ENCODE data around the gene GADD45GIP1.
A peak's percentile ranks its signal among the peaks of the same experiment; 100 is the strongest.
"Not testable (repeated sequence)": the region's sequence is repeated elsewhere in the genome, so short reads cannot be mapped to it uniquely, and the experiment has no call there.

Gene GADD45GIP1

DNA sequence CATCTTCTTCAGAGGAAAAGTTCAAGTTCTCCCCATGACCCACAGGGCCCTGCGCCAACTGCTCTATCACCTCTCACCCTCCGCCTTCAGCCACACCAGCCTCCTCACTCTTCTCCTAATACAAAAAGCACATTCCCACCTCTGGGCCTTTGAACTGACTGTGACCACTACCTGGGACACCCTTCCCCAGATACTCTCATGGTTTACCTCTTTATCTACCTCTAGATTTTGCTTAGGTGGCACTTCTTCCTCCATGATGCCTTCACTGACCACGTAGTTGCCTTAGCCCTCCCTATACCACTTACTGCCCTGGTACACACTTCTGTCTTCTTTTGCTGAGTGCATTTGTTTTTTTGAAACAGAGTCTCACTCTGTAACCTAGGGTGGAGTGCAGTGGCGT is 34.1 kb downstream of the GADD45GIP1 start:
- H4K20me1 ChIP-seq (ENCODE audit: control insufficient read depth, insufficient read depth, low read depth, low read length): no peaks in the 10 kb centered on the region
- peaks cover 9% of the 10 kb centered on the region for H3K4me1 ChIP-seq (ENCODE audit: control insufficient read depth, low read length)
- H3K9me3 ChIP-seq (ENCODE audit: control insufficient read depth, insufficient read depth, low read length): no peaks in the 10 kb centered on the region
- peaks cover 14% of the 10 kb centered on the region for H3F3A ChIP-seq (ENCODE audit: control insufficient read depth, insufficient read depth)
- no peaks in the 10 kb centered on the region for H3K9me2 ChIP-seq (replicated peaks; ENCODE audit: control insufficient read depth, low read length)
- H3K4me2 ChIP-seq (ENCODE audit: low read length): no peak overlapping the region
- peaks cover 45% of the 10 kb centered on the region for H3K36me3 ChIP-seq (ENCODE audit: control insufficient read depth, low read length)
- H3K4me3 ChIP-seq (ENCODE audit: low read length): no peak overlapping the region
- no peaks in the 10 kb centered on the region for H3K79me2 ChIP-seq (ENCODE audit: control insufficient read depth, low read length)
- no peak for TF ChIP-seq EZH2phosphoT487 (IDR thresholded peaks at IDR 0.05; ENCODE audit: borderline replicate concordance, low read length)
- no peak for TF ChIP-seq CTCF (IDR thresholded peaks at IDR 0.05; ENCODE audit: low read depth, low read length, poor library complexity, severe bottlenecking)
- H3K27me3 ChIP-seq (ENCODE audit: control insufficient read depth, low read length): no peaks in the 10 kb centered on the region
- H3K27ac ChIP-seq (ENCODE audit: low read depth, low read length): no peak overlapping the region

DNA sequence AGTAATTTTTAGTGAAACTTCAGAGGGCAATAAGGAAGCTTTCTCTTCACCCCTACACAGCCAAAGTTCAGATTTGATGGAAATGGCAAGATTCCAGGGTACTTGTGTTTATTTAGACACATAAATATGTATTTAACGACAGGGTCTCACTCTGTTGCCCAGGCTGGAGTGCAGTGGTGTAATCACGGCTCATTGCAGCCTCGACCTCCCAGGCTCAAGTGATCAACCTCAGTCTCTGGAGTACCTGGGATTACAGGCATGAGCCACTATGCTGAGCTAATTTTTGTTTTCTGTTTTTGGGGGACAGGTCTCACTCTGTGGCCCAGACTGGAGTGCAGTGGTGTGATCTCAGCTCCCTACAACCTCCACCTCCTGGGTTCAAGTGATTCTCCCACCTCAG is 36.0 kb downstream of the GADD45GIP1 start:
- Histone ChIP-seq H3K4me1 (ENCODE audit: control insufficient read depth, low read length) (peaks cover 9% of the 10 kb centered on the region), H3K27me3 (ENCODE audit: control insufficient read depth, low read length) (no peaks in the 10 kb centered on the region), H3K79me2 (ENCODE audit: control insufficient read depth, low read length) (no peaks in the 10 kb centered on the region), H3K4me2 (ENCODE audit: low read length) (no peak overlapping the region), H4K20me1 (ENCODE audit: control insufficient read depth, insufficient read depth, low read depth, low read length) (no peaks in the 10 kb centered on the region), H3K4me3 (ENCODE audit: low read length) (no peak overlapping the region), H3K36me3 (ENCODE audit: control insufficient read depth, low read length) (peaks cover 34% of the 10 kb centered on the region), H3K9me2 (replicated peaks; ENCODE audit: control insufficient read depth, low read length) (no peaks in the 10 kb centered on the region), H3K9me3 (ENCODE audit: control insufficient read depth, insufficient read depth, low read length) (no peaks in the 10 kb centered on the region), H3K27ac (ENCODE audit: low read depth, low read length) (peak overlapping the region; percentile 33; the same call in 1 of the 2 replicates), H3F3A (ENCODE audit: control insufficient read depth, insufficient read depth) (peaks cover 14% of the 10 kb centered on the region)
- TF ChIP-seq CTCF (IDR thresholded peaks at IDR 0.05; ENCODE audit: low read depth, low read length, poor library complexity, severe bottlenecking): no peak
- no peak for TF ChIP-seq EZH2phosphoT487 (IDR thresholded peaks at IDR 0.05; ENCODE audit: borderline replicate concordance, low read length)

DNA sequence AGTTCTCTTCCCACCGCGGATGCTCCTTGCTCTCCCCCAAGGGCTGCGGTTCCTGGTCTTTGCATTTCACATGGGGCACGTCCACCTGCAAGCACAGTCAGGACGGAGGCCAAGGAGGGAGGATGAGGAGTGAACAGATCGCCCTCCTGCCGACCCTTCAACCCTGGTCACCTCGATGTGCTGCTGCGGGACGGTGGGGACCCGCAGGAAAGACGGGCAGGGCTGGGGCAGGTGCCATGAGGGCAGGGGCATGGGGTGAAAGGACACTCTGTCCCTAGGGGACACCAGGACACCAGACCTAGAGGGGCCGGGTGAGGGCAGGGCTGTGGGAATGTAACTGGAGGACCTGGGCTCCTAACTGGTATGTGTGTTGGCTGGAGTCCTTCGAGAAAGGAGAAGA is 38.8 kb downstream of the GADD45GIP1 start:
- H3F3A ChIP-seq (ENCODE audit: control insufficient read depth, insufficient read depth): peaks cover 14% of the 10 kb centered on the region
- H3K9me3 ChIP-seq (ENCODE audit: control insufficient read depth, insufficient read depth, low read length): no peaks in the 10 kb centered on the region
- no peak overlapping the region for H3K4me2 ChIP-seq (ENCODE audit: low read length)
- no peaks in the 10 kb centered on the region for H3K27me3 ChIP-seq (ENCODE audit: control insufficient read depth, low read length)
- H3K4me3 ChIP-seq (ENCODE audit: low read length): no peak overlapping the region
- H3K4me1 ChIP-seq (ENCODE audit: control insufficient read depth, low read length): peaks cover 9% of the 10 kb centered on the region
- no peaks in the 10 kb centered on the region for H3K9me2 ChIP-seq (replicated peaks; ENCODE audit: control insufficient read depth, low read length)
- no peak overlapping the region for H3K27ac ChIP-seq (ENCODE audit: low read depth, low read length)
- no peaks in the 10 kb centered on the region for H3K79me2 ChIP-seq (ENCODE audit: control insufficient read depth, low read length)
- H4K20me1 ChIP-seq (ENCODE audit: control insufficient read depth, insufficient read depth, low read depth, low read length): no peaks in the 10 kb centered on the region
- TF ChIP-seq EZH2phosphoT487 (IDR thresholded peaks at IDR 0.05; ENCODE audit: borderline replicate concordance, low read length) (no peak), CTCF (IDR thresholded peaks at IDR 0.05; ENCODE audit: low read depth, low read length, poor library complexity, severe bottlenecking) (no peak)
- peaks cover 11% of the 10 kb centered on the region for H3K36me3 ChIP-seq (ENCODE audit: control insufficient read depth, low read length)

GRCh38 chr19:12915860-12916259 is 41.2 kb downstream of the GADD45GIP1 start:
- H3K9me3 ChIP-seq (ENCODE audit: control insufficient read depth, insufficient read depth, low read length); H3K79me2 ChIP-seq (ENCODE audit: control insufficient read depth, low read length); H3F3A ChIP-seq (ENCODE audit: control insufficient read depth, insufficient read depth); H3K4me3 ChIP-seq (ENCODE audit: low read length); H3K9me2 ChIP-seq (replicated peaks; ENCODE audit: control insufficient read depth, low read length); H3K4me2 ChIP-seq (ENCODE audit: low read length); H3K27ac ChIP-seq (ENCODE audit: low read depth, low read length); H3K4me1 ChIP-seq (ENCODE audit: control insufficient read depth, low read length); H4K20me1 ChIP-seq (ENCODE audit: control insufficient read depth, insufficient read depth, low read depth, low read length); H3K27me3 ChIP-seq (ENCODE audit: control insufficient read depth, low read length); H3K36me3 ChIP-seq (ENCODE audit: control insufficient read depth, low read length): not testable (repeated sequence)
